Transverse colon (tissue), 4 donors: Measurements from ENCODE around the gene RAB35.

ENCODE experiments used
- CTCF ChIP-seq, 5 experiments: fragments of 200-600 bp in 3 of 5; fragments of 450-650 bp in 2 of 5; sonication (generic) in 3 of 5; IDR thresholded peaks; 1 replicate in 2 of 5; 2 replicates in 3 of 5; pipeline ENCODE4 v1.5.1; 2016 to 2017; ENCODE audit warnings: antibody characterized with exemption in 5 of 5, inconsistent platforms in 3 of 5, mild to moderate bottlenecking in 2 of 5, moderate library complexity in 1 of 5
- POLR2A ChIP-seq: fragments of 450-650 bp; IDR thresholded peaks from one replicate; pipeline ENCODE4 v1.6.1; 2016; ENCODE audit warnings: antibody characterized with exemption, mild to moderate bottlenecking, moderate library complexity
- POLR2AphosphoS5 ChIP-seq, 3 donors: sonication (generic); formaldehyde crosslinking; IDR thresholded peaks; one replicate each; pipeline ENCODE4 v1.6.1; 2016; ENCODE audit warnings: antibody characterized with exemption in 3 of 3

GRCh38 chr12:120130011-120130410, 13.5 kb upstream of the RAB35 start:
- TF ChIP-seq CTCF (IDR thresholded peaks at IDR 0.05) = no peak
- TF ChIP-seq POLR2AphosphoS5 (IDR thresholded peaks at IDR 0.05) = no peak
- no peak for TF ChIP-seq POLR2A
